ENCODE results near the gene ELOB. TPM values are rescaled to one million over a fixed set of nuclear protein-coding genes. Genes with fewer than 3 reads are reported as not detected.

Gene ELOB
- total RNA-seq, 5 donors from 2014 or later (not counting 1 experiment from before 2014, with no cell fraction given) = 71.8 to 153 (median 131) TPM

- Mint-ChIP-seq H3K9me3 (no peaks in the 10 kb centered on the region), H3K4me3 (peak overlapping the region; percentile 92 to 93 (median 92)), H3K4me1 (peaks cover 43 to 55% (median 55%) of the 10 kb centered on the region in 3 donors), H3K27me3 (no peaks in the 10 kb centered on the region), H3K36me3 (peaks cover 20% of the 10 kb centered on the region), H3K27ac (peak overlapping the region in 1 of 2 donors; percentile 90)
- H3K9me3 ChIP-seq = no peaks in the 10 kb centered on the region
- POLR2A ChIA-PET = interaction anchor here in 1 of 2 donors (0.7 kb wide), 1 partner anchor 18 kb away, joined by 3 read pairs; no protein-coding TSS in a partner anchor
- no peak overlapping the region for H3K27ac ChIP-seq (ENCODE audit: low read length)
- peaks cover 13 to 49% of the 10 kb centered on the region in 2 experiments for H3K4me1 ChIP-seq (ENCODE audit: control insufficient read depth in 1 of 2, extremely low read depth in 1 of 2, insufficient read depth in 2 of 2, low read length in 2 of 2)
- ATAC-seq (replicated peaks in 1 of 4) = no peak
- H3K4me3 ChIP-seq (ENCODE audit: control insufficient read depth in 1 of 2, extremely low read depth in 1 of 2, low read length in 1 of 2) = no peak overlapping the region
- WGBS (ENCODE audit: insufficient coverage) = 72% methylated on average over 4 of the region's 7 CpGs
- H3K36me3 ChIP-seq (ENCODE audit: control insufficient read depth in 2 of 2, extremely low read depth in 1 of 2, insufficient read depth in 1 of 2, low read length in 1 of 2) = peaks cover 13 to 45% of the 10 kb centered on the region in 2 donors
- no peaks in the 10 kb centered on the region for H3K27me3 ChIP-seq (replicated peaks in 1 of 2; ENCODE audit: control insufficient read depth in 2 of 2, extremely low read depth in 1 of 2, insufficient read depth in 2 of 2, low read length in 1 of 2)
- CTCF ChIA-PET = no interaction called here
- no peak for DNase-seq
Observed at GRCh38 chr16:2775131-2775716, 1.9 kb downstream of the ELOB start.

- peak overlapping the region in 1 of 3 donors; percentile 24 for H3K4me3 Mint-ChIP-seq
- H3K4me1 Mint-ChIP-seq = peaks cover 48 to 60% (median 57%) of the 10 kb centered on the region in 3 donors
- CTCF ChIA-PET = no interaction called here
- Histone ChIP-seq H3K4me1 (ENCODE audit: control insufficient read depth in 1 of 2, extremely low read depth in 1 of 2, insufficient read depth in 2 of 2, low read length in 2 of 2) (peaks cover 13 to 46% of the 10 kb centered on the region in 2 experiments), H3K36me3 (ENCODE audit: control insufficient read depth in 2 of 2, extremely low read depth in 1 of 2, insufficient read depth in 1 of 2, low read length in 1 of 2) (peaks cover 20 to 54% of the 10 kb centered on the region in 2 donors), H3K27me3 (replicated peaks in 1 of 2; ENCODE audit: control insufficient read depth in 2 of 2, extremely low read depth in 1 of 2, insufficient read depth in 2 of 2, low read length in 1 of 2) (no peaks in the 10 kb centered on the region), H3K27ac (ENCODE audit: low read length) (peak overlapping the region; percentile 10), H3K4me3 (ENCODE audit: control insufficient read depth in 1 of 2, extremely low read depth in 1 of 2, low read length in 1 of 2) (no peak overlapping the region), H3K9me3 (no peaks in the 10 kb centered on the region)
- peak overlapping the region in 1 of 2 donors; percentile 48 for H3K27ac Mint-ChIP-seq
- 94% methylated on average over 4 of the region's 7 CpGs for WGBS (ENCODE audit: insufficient coverage)
- H3K36me3 Mint-ChIP-seq = peaks cover 27% of the 10 kb centered on the region
- no peaks in the 10 kb centered on the region for H3K27me3 Mint-ChIP-seq
- H3K9me3 Mint-ChIP-seq = no peaks in the 10 kb centered on the region
- POLR2A ChIA-PET = interaction anchor here in 1 of 2 donors (0.7 kb wide), 1 partner anchor 17 kb away, joined by 3 read pairs; no protein-coding TSS in a partner anchor
- DNase-seq (no peak), ATAC-seq (replicated peaks in 1 of 4) (no peak)
Observed at GRCh38 chr16:2774161-2774891, 2.8 kb downstream of the ELOB start.

GRCh38 chr16:2773188-2773968 lies 3.7 kb downstream of the ELOB start:
- POLR2A ChIA-PET = interaction anchor here in 1 of 2 donors (0.5 kb wide), 1 partner anchor 986 kb away, joined by 5 read pairs; no protein-coding TSS in a partner anchor
- no peaks in the 10 kb centered on the region for H3K9me3 ChIP-seq
- no peak overlapping the region for H3K27ac ChIP-seq (ENCODE audit: low read length)
- Mint-ChIP-seq H3K27ac (peak overlapping the region in 1 of 2 donors; percentile 48), H3K9me3 (no peaks in the 10 kb centered on the region), H3K27me3 (no peaks in the 10 kb centered on the region), H3K36me3 (peaks cover 34% of the 10 kb centered on the region), H3K4me3 (no peak overlapping the region), H3K4me1 (peaks cover 51 to 52% (median 51%) of the 10 kb centered on the region in 3 donors)
- peaks cover 20 to 63% of the 10 kb centered on the region in 2 donors for H3K36me3 ChIP-seq (ENCODE audit: control insufficient read depth in 2 of 2, extremely low read depth in 1 of 2, insufficient read depth in 1 of 2, low read length in 1 of 2)
- H3K4me1 ChIP-seq (ENCODE audit: control insufficient read depth in 1 of 2, extremely low read depth in 1 of 2, insufficient read depth in 2 of 2, low read length in 2 of 2) = peaks cover 10 to 41% of the 10 kb centered on the region in 2 experiments
- ATAC-seq (replicated peaks in 1 of 4) = no peak
- CTCF ChIA-PET = no interaction called here
- 94% methylated on average over 3 of the region's 12 CpGs for WGBS (ENCODE audit: insufficient coverage)
- no peak overlapping the region for H3K4me3 ChIP-seq (ENCODE audit: control insufficient read depth in 1 of 2, extremely low read depth in 1 of 2, low read length in 1 of 2)
- H3K27me3 ChIP-seq (replicated peaks in 1 of 2; ENCODE audit: control insufficient read depth in 2 of 2, extremely low read depth in 1 of 2, insufficient read depth in 2 of 2, low read length in 1 of 2) = no peaks in the 10 kb centered on the region
- no peak for DNase-seq

GRCh38 chr16:2771496-2772402 lies 5.3 kb downstream of the ELOB start:
- ATAC-seq (replicated peaks in 1 of 4) (no peak), DNase-seq (no peak)
- POLR2A ChIA-PET = interaction anchor here in 1 of 2 donors (0.8 kb wide), 1 partner anchor 16 kb away, joined by 12 read pairs; no protein-coding TSS in a partner anchor
- H3K36me3 Mint-ChIP-seq = peaks cover 46% of the 10 kb centered on the region
- Histone ChIP-seq H3K36me3 (ENCODE audit: control insufficient read depth in 2 of 2, extremely low read depth in 1 of 2, insufficient read depth in 1 of 2, low read length in 1 of 2) (peaks cover 28 to 80% of the 10 kb centered on the region in 2 donors), H3K9me3 (no peaks in the 10 kb centered on the region), H3K4me3 (ENCODE audit: control insufficient read depth in 1 of 2, extremely low read depth in 1 of 2, low read length in 1 of 2) (no peak overlapping the region), H3K4me1 (ENCODE audit: control insufficient read depth in 1 of 2, extremely low read depth in 1 of 2, insufficient read depth in 2 of 2, low read length in 2 of 2) (peaks cover 8 to 40% of the 10 kb centered on the region in 2 experiments), H3K27me3 (replicated peaks in 1 of 2; ENCODE audit: control insufficient read depth in 2 of 2, extremely low read depth in 1 of 2, insufficient read depth in 2 of 2, low read length in 1 of 2) (no peaks in the 10 kb centered on the region), H3K27ac (ENCODE audit: low read length) (no peak overlapping the region)
- no peak overlapping the region for H3K4me3 Mint-ChIP-seq
- no peaks in the 10 kb centered on the region for H3K9me3 Mint-ChIP-seq
- H3K27ac Mint-ChIP-seq = peak overlapping the region in 1 of 2 donors; percentile 10
- CTCF ChIA-PET = no interaction called here
- peaks cover 45 to 58% (median 49%) of the 10 kb centered on the region in 3 donors for H3K4me1 Mint-ChIP-seq
- no peaks in the 10 kb centered on the region for H3K27me3 Mint-ChIP-seq
- 88% methylated on average over 15 of the region's 18 CpGs for WGBS (ENCODE audit: insufficient coverage)

- peak in 1 of 4 experiments; percentile 5 for ATAC-seq (replicated peaks in 1 of 4)
Observed at GRCh38 chr16:2770057-2770951, 6.8 kb downstream of the ELOB start.

More at GRCh38 chr16:2770057-2770951, 6.8 kb downstream of the ELOB start:
- Mint-ChIP-seq H3K9me3 (no peaks in the 10 kb centered on the region), H3K36me3 (peaks cover 58% of the 10 kb centered on the region), H3K27me3 (no peaks in the 10 kb centered on the region), H3K4me3 (peak overlapping the region in 1 of 3 donors; percentile 33), H3K4me1 (peaks cover 35 to 61% (median 38%) of the 10 kb centered on the region in 3 donors), H3K27ac (no peak overlapping the region)
- H3K4me3 ChIP-seq (ENCODE audit: control insufficient read depth in 1 of 2, extremely low read depth in 1 of 2, low read length in 1 of 2) = no peak overlapping the region
- no peaks in the 10 kb centered on the region for H3K9me3 ChIP-seq
- 87% methylated on average over 24 of the region's 32 CpGs for WGBS (ENCODE audit: insufficient coverage)
- H3K27me3 ChIP-seq (replicated peaks in 1 of 2; ENCODE audit: control insufficient read depth in 2 of 2, extremely low read depth in 1 of 2, insufficient read depth in 2 of 2, low read length in 1 of 2) = no peaks in the 10 kb centered on the region
- ChIA-PET CTCF (no interaction called here), POLR2A (no interaction called here)
- peaks cover 31 to 94% of the 10 kb centered on the region in 2 donors for H3K36me3 ChIP-seq (ENCODE audit: control insufficient read depth in 2 of 2, extremely low read depth in 1 of 2, insufficient read depth in 1 of 2, low read length in 1 of 2)
- DNase-seq = peak in 2 of 35 experiments; percentile 30 to 40
- peaks cover 0 to 27% of the 10 kb centered on the region in 2 experiments for H3K4me1 ChIP-seq (ENCODE audit: control insufficient read depth in 1 of 2, extremely low read depth in 1 of 2, insufficient read depth in 2 of 2, low read length in 2 of 2)
- H3K27ac ChIP-seq (ENCODE audit: low read length) = no peak overlapping the region
